GM21381 (cell line): ENCODE results near the gene ZNF92.
"Not testable (repeated sequence)": the region's sequence is repeated elsewhere in the genome, so short reads cannot be mapped to it uniquely, and the experiment has no call there.

Experiments
- ATAC-seq: cut with Tn5 transposase; IDR thresholded peaks from one replicate; pipeline ENCODE4 v1.9.1; 2021; ENCODE audit warnings: mild to moderate bottlenecking, moderate library complexity; ENCODE audit not compliant: unreplicated experiment

The ZNF92 gene

GRCh38 chr7:65373608-65374351 is at the start of gene ZNF92:
Gene ZNF92, plus strand, starts transcription at chr7:65373855. Its CDS starts 143 bp downstream, at chr7:65373998.
- peak; percentile 97 for ATAC-seq

- ATAC-seq: no peak
Measured at GRCh38 chr7:65325793-65326432, 47.7 kb upstream of the ZNF92 start.

- no peak for ATAC-seq
Measured at GRCh38 chr7:65338346-65338745, 35.3 kb upstream of the ZNF92 start.

- ATAC-seq: no peak
Measured at GRCh38 chr7:65339257-65339656, 34.4 kb upstream of the ZNF92 start.

- ATAC-seq: no peak
Measured at GRCh38 chr7:65342723-65343629, 30.7 kb upstream of the ZNF92 start.

- not testable (repeated sequence) for ATAC-seq
Measured at GRCh38 chr7:65344541-65344940, 29.1 kb upstream of the ZNF92 start.

- no peak for ATAC-seq
Measured at GRCh38 chr7:65354263-65354662, 19.4 kb upstream of the ZNF92 start.

GRCh38 chr7:65369843-65370242 is 3.8 kb upstream of the ZNF92 start:
- ATAC-seq: no peak

GRCh38 chr7:65371468-65371867 is 2.2 kb upstream of the ZNF92 start:
- ATAC-seq: no peak

GRCh38 chr7:65379318-65379717 is 5.7 kb downstream of the ZNF92 start:
- ATAC-seq: no peak

- no peak for ATAC-seq
Measured at GRCh38 chr7:65381742-65382141, 8.1 kb downstream of the ZNF92 start.

GRCh38 chr7:65382452-65382851 is 8.8 kb downstream of the ZNF92 start:
- no peak for ATAC-seq

- no peak for ATAC-seq
Measured at GRCh38 chr7:65387891-65388290, 14.2 kb downstream of the ZNF92 start.

- ATAC-seq: peak; percentile 80
Measured at GRCh38 chr7:65390588-65390987, 16.9 kb downstream of the ZNF92 start.

- ATAC-seq: no peak
Measured at GRCh38 chr7:65397730-65398142, 24.1 kb downstream of the ZNF92 start.

- ATAC-seq: not testable (repeated sequence)
Measured at GRCh38 chr7:65398671-65399070, 25.0 kb downstream of the ZNF92 start.

GRCh38 chr7:65399101-65399500 is 25.4 kb downstream of the ZNF92 start:
- not testable (repeated sequence) for ATAC-seq

- no peak for ATAC-seq
Measured at GRCh38 chr7:65404020-65404419, 30.4 kb downstream of the ZNF92 start.

- ATAC-seq: not testable (repeated sequence)
Measured at GRCh38 chr7:65406706-65407105, 33.1 kb downstream of the ZNF92 start.

- ATAC-seq: no peak
Measured at GRCh38 chr7:65409363-65409762, 35.7 kb downstream of the ZNF92 start.

- ATAC-seq: no peak
Measured at GRCh38 chr7:65411249-65411648, 37.6 kb downstream of the ZNF92 start.
